Brain microvascular endothelial cell (primary cell): ENCODE results near the gene EFCAB5.
"Not testable (repeated sequence)": the region's sequence is repeated elsewhere in the genome, so short reads cannot be mapped to it uniquely, and the experiment has no call there.

Experiments used
- DNase-seq: peaks from one replicate; pipeline ENCODE4 v3.0.0-alpha.2; 2020
- H3K27ac ChIP-seq: fragments of 250-450 bp; sonication (Bioruptor Pico); 2 replicates; pipeline ENCODE4 v1.5.1; 2020; ENCODE audit warnings: mild to moderate bottlenecking, moderate library complexity
- H3K27me3 ChIP-seq: fragments of 250-450 bp; sonication (Bioruptor Pico); replicated peaks from 2 replicates; pipeline ENCODE4 v1.5.1; 2020; ENCODE audit warnings: mild to moderate bottlenecking
- H3K36me3 ChIP-seq: fragments of 250-450 bp; sonication (Bioruptor Pico); replicated peaks from 2 replicates; pipeline ENCODE4 v1.5.1; 2020; ENCODE audit warnings: mild to moderate bottlenecking
- H3K4me3 ChIP-seq: 2 replicates; pipeline ENCODE4 v1.5.1; 2011; ENCODE audit warnings: low read depth, mild to moderate bottlenecking, control low read depth, low read length, moderate library complexity
- CTCF ChIP-seq: IDR thresholded peaks from 2 replicates; pipeline ENCODE4 v1.5.1; 2011; ENCODE audit warnings: low read depth, mild to moderate bottlenecking, moderate library complexity, low read length, control low read depth, inconsistent platforms; ENCODE audit errors: missing control alignments
- in situ Hi-C: cut with HindIII; loops from 2 replicates; pipeline ENCODE4 v1.10.0; 2017; ENCODE audit warnings: low sequenced_read_pairs, low pct_ligation_motif_present

EFCAB5 gene

GRCh38 chr17:29941334-29941733 lies at the start of gene EFCAB5:
Gene EFCAB5 (plus strand): TSS chr17:29941634. CDS start chr17:29941797, 163 bp downstream.
- no peak within 1 kb of the TSS for H3K4me3 ChIP-seq
- no peaks in the 10 kb centered on the region for H3K36me3 ChIP-seq
- no peak within 1 kb of the TSS for H3K27ac ChIP-seq
- in situ Hi-C loops = no loop called here
- H3K27me3 ChIP-seq = no peaks in the 10 kb centered on the region
- TF ChIP-seq CTCF = no peak
- no peak for DNase-seq

- Histone ChIP-seq H3K4me3 (no peak overlapping the region), H3K27me3 (no peaks in the 10 kb centered on the region), H3K27ac (no peak overlapping the region), H3K36me3 (no peaks in the 10 kb centered on the region)
- in situ Hi-C loops = no loop called here
- no peak for TF ChIP-seq CTCF
- DNase-seq = no peak
Measured at GRCh38 chr17:29892201-29892600, 49.2 kb upstream of the EFCAB5 start.

DNA sequence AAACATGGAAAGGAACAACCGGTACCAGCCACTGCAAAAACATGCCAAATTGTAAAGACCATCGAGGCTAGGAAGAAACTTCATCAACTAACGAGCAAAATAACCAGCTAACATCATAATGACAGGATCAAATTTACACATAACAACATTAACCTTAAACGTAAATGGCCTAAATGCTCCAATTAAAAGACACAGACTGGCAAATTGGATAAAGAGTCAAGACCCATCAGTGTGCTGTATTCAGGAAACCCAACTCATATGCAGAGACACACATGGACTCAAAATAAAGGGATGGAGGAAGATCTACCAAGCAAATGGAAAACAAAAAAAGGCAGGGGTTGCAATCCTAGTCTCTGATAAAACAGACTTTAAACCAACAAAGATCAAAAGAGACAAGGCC lies 44.3 kb upstream of the EFCAB5 start:
- H3K4me3 ChIP-seq, DNase-seq, H3K36me3 ChIP-seq, H3K27me3 ChIP-seq, H3K27ac ChIP-seq, in situ Hi-C loops: not testable (repeated sequence)

GRCh38 chr17:29903471-29903870 lies 38.0 kb upstream of the EFCAB5 start:
- Histone ChIP-seq H3K4me3 (no peak overlapping the region), H3K27ac (no peak overlapping the region), H3K27me3 (no peaks in the 10 kb centered on the region), H3K36me3 (no peaks in the 10 kb centered on the region)
- DNase-seq = no peak
- in situ Hi-C loops = no loop called here
- TF ChIP-seq CTCF = no peak

- Histone ChIP-seq H3K27me3 (no peaks in the 10 kb centered on the region), H3K36me3 (no peaks in the 10 kb centered on the region), H3K4me3 (no peak overlapping the region), H3K27ac (no peak overlapping the region)
- in situ Hi-C loops = no loop called here
- no peak for DNase-seq
- TF ChIP-seq CTCF = no peak
Measured at GRCh38 chr17:29905086-29905878, 36.2 kb upstream of the EFCAB5 start.

DNA sequence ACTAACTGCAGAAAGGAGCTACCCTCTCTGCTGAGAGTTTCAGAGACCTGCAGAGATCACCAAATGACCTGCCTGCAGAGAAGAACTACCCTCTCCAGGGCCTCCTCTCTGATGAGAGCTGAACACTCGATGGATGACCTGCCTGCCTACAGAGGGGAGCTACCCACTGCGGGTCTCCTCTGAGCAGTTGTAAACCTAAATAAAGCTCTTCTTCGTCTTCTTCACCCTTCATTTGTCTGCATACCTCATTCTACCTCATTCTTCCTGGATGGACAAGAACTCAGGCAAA lies 35.6 kb upstream of the EFCAB5 start:
- Histone ChIP-seq H3K36me3 (no peaks in the 10 kb centered on the region), H3K4me3 (no peak overlapping the region), H3K27ac (no peak overlapping the region), H3K27me3 (no peaks in the 10 kb centered on the region)
- no peak for DNase-seq
- in situ Hi-C loops = no loop called here
- TF ChIP-seq CTCF = no peak
